CD14-positive monocyte (primary cell): ENCODE results near the gene CCBE1. TPM values are rescaled to one million over a fixed set of nuclear protein-coding genes. Genes with fewer than 3 reads are reported as not detected.

Experiments used
- DNase-seq, 3 donors: peaks; one replicate each; pipeline ENCODE4 v3.0.0-alpha.2; 2011 to 2022
- H2AFZ ChIP-seq: 2 replicates; pipeline ENCODE4 v1.6.0; 2012; ENCODE audit warnings: mild to moderate bottlenecking, low read depth, low read length, inconsistent platforms; ENCODE audit not compliant: insufficient read depth, poor library complexity, severe bottlenecking
- H3K27ac ChIP-seq, 2 donors: 1 replicate in 1 of 2; 2 replicates in 1 of 2; pipeline ENCODE4 v1.5.1; 2012 to 2013; ENCODE audit warnings: low read length in 2 of 2, control low read depth in 1 of 2, inconsistent platforms in 1 of 2, low read depth in 1 of 2, mild to moderate bottlenecking in 1 of 2
- H3K27me3 ChIP-seq, 2 donors: one replicate each; pipeline versions ENCODE4 v1.6.0 to v1.6.1; 2011 to 2013; ENCODE audit warnings: low read length in 2 of 2; ENCODE audit not compliant: control insufficient read depth in 2 of 2, insufficient read depth in 2 of 2
- H3K36me3 ChIP-seq, 2 donors: replicated peaks in 1 of 2; 1 replicate in 1 of 2; 2 replicates in 1 of 2; pipeline versions ENCODE4 v1.5.1 to v1.6.1; 2012 to 2013; ENCODE audit warnings: low read length in 2 of 2, control low read depth in 1 of 2, inconsistent platforms in 1 of 2, mild to moderate bottlenecking in 1 of 2; ENCODE audit not compliant: insufficient read depth in 2 of 2, control insufficient read depth in 1 of 2
- H3K4me1 ChIP-seq, 2 donors: 1 replicate in 1 of 2; 2 replicates in 1 of 2; pipeline versions ENCODE4 v1.5.1 to v1.6.1; 2012 to 2013; ENCODE audit warnings: low read length in 2 of 2, control low read depth in 1 of 2, inconsistent platforms in 1 of 2, mild to moderate bottlenecking in 1 of 2, moderate library complexity in 1 of 2; ENCODE audit not compliant: insufficient read depth in 2 of 2, control insufficient read depth in 1 of 2
- H3K4me2 ChIP-seq: replicated peaks from 2 replicates; pipeline ENCODE3; 2012; ENCODE audit warnings: low read length, moderate library complexity, mild to moderate bottlenecking; ENCODE audit not compliant: poor library complexity, severe bottlenecking; ENCODE audit errors: extremely low read depth
- H3K4me3 ChIP-seq, 3 experiments: fragments of 200-600 bp in 1 of 3; sonication (generic) in 1 of 3; replicated peaks in 1 of 3; 1 replicate in 2 of 3; 2 replicates in 1 of 3; pipeline ENCODE4 v1.5.1; 2011 to 2013; ENCODE audit warnings: low read length in 3 of 3, mild to moderate bottlenecking in 3 of 3, control low read depth in 2 of 3, low read depth in 2 of 3, inconsistent platforms in 1 of 3, moderate library complexity in 1 of 3
- H3K79me2 ChIP-seq: 2 replicates; pipeline ENCODE4 v1.6.0; 2012; ENCODE audit warnings: mild to moderate bottlenecking, control low read depth, inconsistent platforms, low read length, moderate library complexity; ENCODE audit not compliant: insufficient read depth
- H3K9ac ChIP-seq: 2 replicates; pipeline ENCODE4 v1.6.0; 2017; ENCODE audit warnings: low read length, mild to moderate bottlenecking; ENCODE audit not compliant: insufficient read depth, poor library complexity, severe bottlenecking
- H3K9me3 ChIP-seq, 2 donors: replicated peaks in 1 of 2; 1 replicate in 1 of 2; 2 replicates in 1 of 2; pipeline versions ENCODE4 v1.5.1 to v1.6.1; 2012 to 2013; ENCODE audit warnings: low read length in 2 of 2, control low read depth in 1 of 2; ENCODE audit not compliant: control insufficient read depth in 1 of 2, insufficient read depth in 1 of 2
- H4K20me1 ChIP-seq: 2 replicates; pipeline ENCODE4 v1.6.0; 2012; ENCODE audit warnings: mild to moderate bottlenecking, low read length, control low read depth, moderate library complexity; ENCODE audit not compliant: insufficient read depth
- H3K27ac Mint-ChIP-seq, 7 donors: one replicate each; pipeline ENCODE4 v1.8.0; 2020; ENCODE audit warnings: mild to moderate bottlenecking in 7 of 7, mixed read lengths in 7 of 7, moderate library complexity in 6 of 7, inconsistent platforms in 2 of 7
- H3K27me3 Mint-ChIP-seq, 3 donors: one replicate each; pipeline ENCODE4 v1.8.0; 2021 to 2022; ENCODE audit warnings: low read depth in 3 of 3, mild to moderate bottlenecking in 3 of 3, mixed read lengths in 3 of 3, moderate library complexity in 3 of 3, inconsistent platforms in 1 of 3
- H3K36me3 Mint-ChIP-seq, 2 donors: one replicate each; pipeline ENCODE4 v1.8.0; 2020; ENCODE audit warnings: mixed read lengths in 2 of 2, inconsistent platforms in 1 of 2, mild to moderate bottlenecking in 1 of 2
- H3K4me1 Mint-ChIP-seq: one replicate; pipeline ENCODE4 v1.8.0; 2020; ENCODE audit warnings: mild to moderate bottlenecking, mixed read lengths
- H3K4me3 Mint-ChIP-seq, 2 donors: one replicate each; pipeline ENCODE4 v1.8.0; 2020; ENCODE audit warnings: mild to moderate bottlenecking in 2 of 2, mixed read lengths in 2 of 2, moderate library complexity in 1 of 2
- H3K9me3 Mint-ChIP-seq, 7 donors: one replicate each; pipeline ENCODE4 v1.8.0; 2020 to 2022; ENCODE audit warnings: mixed read lengths in 7 of 7, mild to moderate bottlenecking in 6 of 7, moderate library complexity in 6 of 7, inconsistent platforms in 2 of 7
- WGBS: methylation state at CpG from one replicate; pipeline ENCODE4 v1.1.5; 2013; ENCODE audit warnings: missing lambda C conversion rate; ENCODE audit not compliant: insufficient coverage; 5-methylcytosine and 5-hydroxymethylcytosine counted together
- intact Hi-C, 2 donors: fragments of 100-400 bp; cut with micrococcal nuclease; formaldehyde crosslinking; loops; one replicate each; pipeline versions ENCODE4 v1.15.0 to v1.15.1; 2023
- polyA plus RNA-seq, 3 donors: library from polyadenylated mRNA; depleted of rRNA in 1 of 3; unstranded in 2 of 3; stranded (reverse) in 1 of 3; fragments of 300-500 nt in 2 of 3; fragments of >200 nt in 1 of 3; fragmentation: Illumina TruSeq in 2 of 3; gene quantifications; 1 replicate in 2 of 3; 2 replicates in 1 of 3; pipeline ENCODE4 v1.2.3, GENCODE V29; 2012 to 2021
- TF ChIP-seq, protein P1 (sequence below): fragments of 200-600 bp; IDR thresholded peaks from one replicate; pipeline ENCODE4 v1.8.0; 2022; ENCODE audit warnings: antibody characterized with exemption, mild to moderate bottlenecking

The CCBE1 gene
- polyA plus RNA-seq, 3 donors, result not detected

GRCh38 chr18:59621027-59621426, 76.2 kb downstream of the CCBE1 start:
- Mint-ChIP-seq H3K36me3 (no peaks in the 10 kb centered on the region), H3K9me3 (peaks cover 0 to 5% (median 0%) of the 10 kb centered on the region in 7 donors), H3K4me3 (no peak overlapping the region), H3K27me3 (peaks cover 0 to 2% (median 1%) of the 10 kb centered on the region in 3 donors), H3K27ac (no peak overlapping the region), H3K4me1 (no peaks in the 10 kb centered on the region)
- no peak for DNase-seq
- Histone ChIP-seq H3K4me2 (no peak overlapping the region), H3K4me1 (no peaks in the 10 kb centered on the region), H3K79me2 (no peaks in the 10 kb centered on the region), H3K9ac (no peak overlapping the region), H3K27me3 (no peaks in the 10 kb centered on the region), H3K4me3 (no peak overlapping the region), H4K20me1 (no peaks in the 10 kb centered on the region), H3K27ac (no peak overlapping the region), H3K36me3 (no peaks in the 10 kb centered on the region), H2AFZ (no peak overlapping the region), H3K9me3 (no peaks in the 10 kb centered on the region)
- TF ChIP-seq, protein P1, sequence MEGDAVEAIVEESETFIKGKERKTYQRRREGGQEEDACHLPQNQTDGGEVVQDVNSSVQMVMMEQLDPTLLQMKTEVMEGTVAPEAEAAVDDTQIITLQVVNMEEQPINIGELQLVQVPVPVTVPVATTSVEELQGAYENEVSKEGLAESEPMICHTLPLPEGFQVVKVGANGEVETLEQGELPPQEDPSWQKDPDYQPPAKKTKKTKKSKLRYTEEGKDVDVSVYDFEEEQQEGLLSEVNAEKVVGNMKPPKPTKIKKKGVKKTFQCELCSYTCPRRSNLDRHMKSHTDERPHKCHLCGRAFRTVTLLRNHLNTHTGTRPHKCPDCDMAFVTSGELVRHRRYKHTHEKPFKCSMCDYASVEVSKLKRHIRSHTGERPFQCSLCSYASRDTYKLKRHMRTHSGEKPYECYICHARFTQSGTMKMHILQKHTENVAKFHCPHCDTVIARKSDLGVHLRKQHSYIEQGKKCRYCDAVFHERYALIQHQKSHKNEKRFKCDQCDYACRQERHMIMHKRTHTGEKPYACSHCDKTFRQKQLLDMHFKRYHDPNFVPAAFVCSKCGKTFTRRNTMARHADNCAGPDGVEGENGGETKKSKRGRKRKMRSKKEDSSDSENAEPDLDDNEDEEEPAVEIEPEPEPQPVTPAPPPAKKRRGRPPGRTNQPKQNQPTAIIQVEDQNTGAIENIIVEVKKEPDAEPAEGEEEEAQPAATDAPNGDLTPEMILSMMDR, result no peak
- intact Hi-C loops, result no loop called here

DNA sequence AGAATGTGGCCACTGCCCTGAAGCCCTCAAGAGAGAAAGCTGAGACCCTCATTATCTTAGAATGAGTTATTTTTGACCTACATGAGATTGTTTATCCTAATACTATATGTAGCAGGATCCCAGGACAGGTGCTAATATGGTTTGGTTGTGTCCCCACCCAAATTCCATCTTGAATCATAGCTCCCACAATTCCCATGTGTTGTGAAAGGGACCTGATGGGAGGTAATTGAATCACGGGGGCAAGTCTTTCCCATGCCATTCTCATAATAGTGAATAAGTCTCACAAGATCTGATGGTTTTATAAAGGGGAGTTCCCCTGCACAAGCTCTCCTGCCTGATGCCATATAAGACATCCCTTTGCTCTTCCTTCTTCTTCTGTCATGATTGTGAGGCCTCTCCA, 76.8 kb downstream of the CCBE1 start:
- Histone ChIP-seq H3K4me3 (no peak overlapping the region), H2AFZ (no peak overlapping the region), H3K79me2 (no peaks in the 10 kb centered on the region), H3K9ac (no peak overlapping the region), H4K20me1 (no peaks in the 10 kb centered on the region), H3K4me2 (no peak overlapping the region), H3K36me3 (no peaks in the 10 kb centered on the region), H3K9me3 (no peaks in the 10 kb centered on the region), H3K4me1 (no peaks in the 10 kb centered on the region), H3K27me3 (no peaks in the 10 kb centered on the region), H3K27ac (no peak overlapping the region)
- no peak overlapping the region for H3K27ac Mint-ChIP-seq
- TF ChIP-seq, protein P1, result no peak
- H3K36me3 Mint-ChIP-seq, result no peaks in the 10 kb centered on the region
- intact Hi-C loops, result no loop called here
- H3K27me3 Mint-ChIP-seq, result peaks cover 0 to 2% (median 1%) of the 10 kb centered on the region in 3 donors
- no peak overlapping the region for H3K4me3 Mint-ChIP-seq
- peaks cover 0 to 6% (median 0%) of the 10 kb centered on the region in 7 donors for H3K9me3 Mint-ChIP-seq
- H3K4me1 Mint-ChIP-seq, result no peaks in the 10 kb centered on the region
- no CpG with 5 or more reads among the region's 1 CpG for WGBS
- DNase-seq, result no peak
